ENCODE measurements around the gene SLC9A4.

GRCh38 chr2:102455061-102455670 lies 17.9 kb upstream of the SLC9A4 start:
- no peak for TF ChIP-seq SUZ12 (IDR thresholded peaks at IDR 0.05; ENCODE audit: extremely low read depth, insufficient read depth, insufficient read length)
- TF ChIP-seq ZNF274 (IDR thresholded peaks at IDR 0.05; ENCODE audit: low read depth, low read length), result no peak
- no peak for TF ChIP-seq YY1 (IDR thresholded peaks at IDR 0.05; ENCODE audit: insufficient read depth, insufficient read length)

Measured in NT2/D1 (cell line).